T1000 (cell line): Measurements from ENCODE around the gene MECP2.
"Not testable (repeated sequence)": the region's sequence is repeated elsewhere in the genome, so short reads cannot be mapped to it uniquely, and the experiment has no call there.

ENCODE experiments used
- DNase-seq: peaks from one replicate; lab custom pipeline; 2025; ENCODE audit warnings: mixed read lengths; lab: John Stamatoyannopoulos, UW

Gene MECP2

GRCh38 chrX:154097589-154098541 lies at the start of gene MECP2:
Gene MECP2, minus strand, starts transcription at chrX:154097717.
- peak; percentile 76 for DNase-seq

DNA sequence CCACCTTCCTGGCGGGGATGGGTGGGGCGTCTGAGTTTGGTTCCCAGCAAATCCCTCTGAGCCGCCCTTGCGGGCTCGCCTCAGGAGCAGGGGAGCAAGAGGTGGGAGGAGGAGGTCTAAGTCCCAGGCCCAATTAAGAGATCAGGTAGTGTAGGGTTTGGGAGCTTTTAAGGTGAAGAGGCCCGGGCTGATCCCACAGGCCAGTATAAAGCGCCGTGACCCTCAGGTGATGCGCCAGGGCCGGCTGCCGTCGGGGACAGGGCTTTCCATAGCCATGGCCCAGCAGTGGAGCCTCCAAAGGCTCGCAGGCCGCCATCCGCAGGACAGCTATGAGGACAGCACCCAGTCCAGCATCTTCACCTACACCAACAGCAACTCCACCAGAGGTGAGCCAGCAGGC lies 46.5 kb upstream of the MECP2 start, which contains the start of gene OPN1LW:
TSS of gene OPN1LW (plus strand) at position 234 of the 400 bp plus-strand sequence. CDS start at position 275, 41 bp downstream.
- DNase-seq, result not testable (repeated sequence)

GRCh38 chrX:154142950-154143745 lies 45.6 kb upstream of the MECP2 start:
- no peak for DNase-seq

- no peak for DNase-seq
These were observed 44.9 kb upstream of the MECP2 start for GRCh38 chrX:154142386-154142785.

GRCh38 chrX:154140742-154141141 lies 43.2 kb upstream of the MECP2 start:
- no peak for DNase-seq

GRCh38 chrX:154140206-154140605 lies 42.7 kb upstream of the MECP2 start:
- no peak for DNase-seq

GRCh38 chrX:154138857-154139256 lies 41.3 kb upstream of the MECP2 start:
- DNase-seq, result no peak

DNA sequence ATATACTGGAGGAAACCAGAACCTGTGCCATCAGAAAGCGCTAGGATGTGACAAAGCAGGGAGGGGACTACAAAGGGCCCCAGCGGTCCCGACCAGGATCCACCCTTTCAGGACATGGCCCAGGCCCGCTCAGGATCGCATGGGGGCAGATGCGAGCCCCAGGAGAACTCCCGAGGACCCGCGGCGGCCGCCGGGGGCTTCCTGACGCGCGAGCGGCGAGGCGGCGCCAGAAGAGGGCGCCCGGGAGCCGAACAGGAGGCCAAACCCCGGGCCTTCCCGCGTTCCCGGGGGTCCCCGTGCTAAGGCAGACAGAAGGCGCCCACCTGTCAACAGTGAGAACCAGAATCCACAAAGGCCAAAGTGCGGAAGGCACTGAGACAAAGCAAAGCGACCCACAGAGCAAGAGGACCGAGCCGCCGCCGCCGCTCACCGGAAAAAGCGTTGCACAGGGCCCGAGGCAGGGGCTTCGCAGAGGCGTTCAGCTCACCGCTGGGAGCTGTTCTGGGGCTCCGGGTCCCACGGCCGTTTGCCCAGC lies 39.2 kb upstream of the MECP2 start:
- DNase-seq, result no peak

GRCh38 chrX:154135458-154136229 lies 38.1 kb upstream of the MECP2 start:
- DNase-seq, result no peak

DNA sequence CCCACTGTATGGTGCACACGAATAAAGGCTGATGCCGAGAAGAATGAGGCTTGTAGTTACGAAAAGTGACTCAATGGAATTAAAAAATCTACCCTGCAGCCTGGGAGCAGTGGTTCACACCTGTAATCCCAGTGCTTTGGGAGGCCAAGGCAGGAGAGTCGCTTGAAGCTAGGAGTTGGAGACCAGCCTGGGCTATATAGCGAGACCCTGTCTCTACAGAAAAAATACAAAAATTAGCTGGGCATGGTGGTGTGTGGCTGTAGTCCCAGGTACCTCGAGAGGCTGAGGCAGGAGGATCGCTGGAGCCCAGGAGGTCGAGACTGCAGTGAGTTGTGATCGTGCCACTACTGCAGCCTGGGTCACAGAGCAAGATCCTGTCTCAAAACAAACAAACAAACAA lies 34.8 kb upstream of the MECP2 start:
- no peak for DNase-seq

GRCh38 chrX:154131955-154132354 lies 34.4 kb upstream of the MECP2 start:
- no peak for DNase-seq

DNA sequence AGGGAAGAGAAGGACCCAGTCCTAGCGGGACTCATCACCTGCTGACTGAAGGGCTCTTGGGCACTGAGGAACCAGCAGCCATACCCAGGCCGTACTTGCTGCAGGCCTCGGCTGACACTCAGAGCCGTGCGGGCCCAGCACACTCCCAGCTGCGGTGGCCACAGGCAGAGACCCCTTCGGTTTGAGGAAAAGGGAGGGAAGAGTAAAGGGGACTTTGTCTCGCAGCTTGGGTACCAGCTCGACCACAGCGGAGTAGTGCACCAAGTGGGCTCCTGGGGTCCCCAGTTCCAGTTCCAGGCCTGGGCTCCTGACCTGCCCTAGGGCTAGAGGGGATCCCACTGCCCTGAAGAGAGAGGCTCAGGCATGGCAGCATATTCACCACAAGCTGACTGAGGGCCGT lies 28.6 kb upstream of the MECP2 start:
- no peak for DNase-seq

GRCh38 chrX:154125391-154126040 lies 28.0 kb upstream of the MECP2 start:
- DNase-seq, result no peak

- no peak for DNase-seq
These were observed 26.0 kb upstream of the MECP2 start for GRCh38 chrX:154123241-154124219.

- no peak for DNase-seq
These were observed 24.4 kb upstream of the MECP2 start for GRCh38 chrX:154121961-154122360.

- no peak for DNase-seq
These were observed 23.7 kb upstream of the MECP2 start for GRCh38 chrX:154121207-154121606.

- no peak for DNase-seq
These were observed 23.1 kb upstream of the MECP2 start for GRCh38 chrX:154120567-154120966.

- DNase-seq, result no peak
These were observed 20.0 kb upstream of the MECP2 start for GRCh38 chrX:154117566-154117965.

DNA sequence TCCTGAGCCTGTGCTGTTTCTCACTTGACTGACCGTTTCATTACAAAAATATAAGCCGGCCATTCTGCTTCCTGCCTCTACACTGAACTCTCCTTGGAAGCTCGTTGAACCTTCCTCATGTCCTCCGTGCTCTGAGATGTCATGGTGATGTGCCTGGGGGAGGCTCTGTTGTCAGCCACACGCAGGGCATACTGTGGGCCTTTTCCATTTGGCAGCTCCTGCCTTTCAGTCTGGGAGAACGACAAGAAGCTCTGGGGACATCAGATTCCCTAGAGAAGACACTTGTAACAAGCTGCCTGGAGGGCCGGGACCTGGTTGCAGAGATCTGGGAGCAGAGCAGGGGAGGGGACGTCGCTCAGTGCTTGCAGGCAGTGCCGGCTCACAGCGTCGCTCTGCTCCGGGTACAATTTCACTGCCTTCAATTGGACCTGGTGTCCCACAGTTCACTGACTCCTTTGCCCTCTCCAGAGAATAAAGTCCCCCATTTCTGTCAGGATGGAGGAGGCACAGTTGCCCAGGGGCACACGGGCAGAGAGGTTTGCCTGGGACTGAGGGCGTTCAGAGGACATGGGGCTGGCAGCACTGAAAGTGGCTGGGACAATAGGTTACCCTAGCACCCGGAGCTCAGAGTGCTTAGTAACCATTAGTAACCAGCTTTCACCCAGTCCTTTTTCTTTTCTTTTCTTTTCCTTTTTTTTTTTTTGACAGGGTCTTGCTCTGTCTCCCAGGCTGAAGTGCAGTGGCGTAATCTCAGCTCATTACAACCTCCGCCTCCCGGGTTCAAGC lies 19.1 kb upstream of the MECP2 start:
- no peak for DNase-seq
